OCI-LY7 (cell line): ENCODE results near the gene GFRA4. TPM values are rescaled to one million over a fixed set of nuclear protein-coding genes. Genes with fewer than 3 reads are reported as not detected.

Experiments used
- BruUV-seq: library from RNA; stranded (reverse); fragments of 400-500 nt; replicated peaks from 2 replicates; lab custom pipeline; 2021; lab: Mats Ljungman, UMichigan
- CTCF ChIA-PET: fragments of 300-600 bp; sonication (Branson Sonifier 250); formaldehyde crosslinking; loops from one replicate; lab custom pipeline; 2022; ENCODE audit warnings: antibody characterized with exemption; ENCODE audit not compliant: unreplicated experiment; lab: Charles Lee
- POLR2A ChIA-PET: fragments of 300-600 bp; sonication (Branson Sonifier 250); formaldehyde crosslinking; loops from one replicate; lab custom pipeline; 2022; ENCODE audit warnings: antibody characterized with exemption; lab: Charles Lee
- DNase-seq: peaks from one replicate; pipeline ENCODE4 v3.0.0-alpha.2; 2015; ENCODE audit warnings: low spot score
- H2AFZ ChIP-seq: fragments of 200-600 bp; sonication (generic), shearing (Covaris generic); 2 replicates; pipeline ENCODE4 v1.6.1; 2014; ENCODE audit warnings: mild to moderate bottlenecking, antibody characterized with exemption, low read length, moderate library complexity
- H3K27ac ChIP-seq: fragments of 200-600 bp; sonication (generic); 2 replicates; pipeline ENCODE4 v1.5.1; 2014; ENCODE audit warnings: mixed run types, low read depth, mild to moderate bottlenecking, moderate library complexity, low read length, inconsistent platforms; ENCODE audit not compliant: poor library complexity, severe bottlenecking
- H3K36me3 ChIP-seq: fragments of 200-600 bp; sonication (generic); 2 replicates; pipeline ENCODE4 v1.6.1; 2014; ENCODE audit warnings: mild to moderate bottlenecking, antibody characterized with exemption, low read length, moderate library complexity, mixed read lengths; ENCODE audit not compliant: insufficient read depth
- H3K4me1 ChIP-seq: fragments of 200-600 bp; sonication (generic); 2 replicates; pipeline ENCODE4 v1.5.1; 2014; ENCODE audit warnings: mild to moderate bottlenecking, low read length; ENCODE audit not compliant: insufficient read depth, poor library complexity, severe bottlenecking
- H3K4me2 ChIP-seq: fragments of 200-600 bp; sonication (generic); 2 replicates; pipeline ENCODE4 v1.6.1; 2014; ENCODE audit warnings: mild to moderate bottlenecking, low read length
- H3K4me3 ChIP-seq: fragments of 200-600 bp; sonication (generic); 2 replicates; pipeline ENCODE4 v1.5.1; 2014; ENCODE audit warnings: mild to moderate bottlenecking, low read depth, low read length; ENCODE audit not compliant: poor library complexity, severe bottlenecking
- H3K79me2 ChIP-seq: fragments of 200-600 bp; sonication (generic); 2 replicates; pipeline ENCODE4 v1.6.1; 2016; ENCODE audit warnings: low read depth, mild to moderate bottlenecking, low read length, moderate library complexity, mixed read lengths; ENCODE audit not compliant: insufficient read depth
- H3K9me2 ChIP-seq: fragments of 200-600 bp; sonication (generic); 2 replicates; pipeline ENCODE4 v1.6.1; 2016; ENCODE audit warnings: mild to moderate bottlenecking, low read length, mixed read lengths; ENCODE audit not compliant: insufficient read depth
- H3K9me3 ChIP-seq: fragments of 200-600 bp; sonication (generic); 2 replicates; pipeline ENCODE4 v1.6.1; 2014; ENCODE audit warnings: mild to moderate bottlenecking, mixed run types, low read length, mixed read lengths
- H4K20me1 ChIP-seq: fragments of 200-600 bp; sonication (generic); 2 replicates; pipeline ENCODE4 v1.6.1; 2014; ENCODE audit warnings: mild to moderate bottlenecking, antibody characterized with exemption, low read length, moderate library complexity, mixed read lengths; ENCODE audit not compliant: insufficient read depth
- EZH2phosphoT487 ChIP-seq: fragments of 200-600 bp; sonication (generic); IDR thresholded peaks from 2 replicates; pipeline ENCODE4 v1.6.1; 2018; ENCODE audit warnings: low read depth, borderline replicate concordance, mild to moderate bottlenecking, mixed run types, antibody characterized with exemption, low read length, moderate library complexity, mixed read lengths
- intact Hi-C: fragments of 100-400 bp; cut with micrococcal nuclease; formaldehyde crosslinking; loops from one replicate; pipeline ENCODE4 v1.10.0; 2022; ENCODE audit not compliant: unreplicated experiment
- total RNA-seq, 2 experiments: library from RNA; depleted of rRNA in 1 of 2; stranded (reverse); fragments of >200 nt in 1 of 2; shearing (Covaris generic) in 1 of 2; gene quantifications; 2 replicates each; pipeline ENCODE4 v1.2.3, GENCODE V29; 2014 to 2022
- TF ChIP-seq, protein P1 (sequence below): fragments of 200-600 bp; sonication (generic); conservative IDR thresholded peaks from 2 replicates; pipeline ENCODE4 v1.5.1; 2014; ENCODE audit warnings: mild to moderate bottlenecking, antibody characterized with exemption, low read length, moderate library complexity, mixed read lengths

The GFRA4 gene
- total RNA-seq, 2 experiments from 2014 or later: not detected

DNA sequence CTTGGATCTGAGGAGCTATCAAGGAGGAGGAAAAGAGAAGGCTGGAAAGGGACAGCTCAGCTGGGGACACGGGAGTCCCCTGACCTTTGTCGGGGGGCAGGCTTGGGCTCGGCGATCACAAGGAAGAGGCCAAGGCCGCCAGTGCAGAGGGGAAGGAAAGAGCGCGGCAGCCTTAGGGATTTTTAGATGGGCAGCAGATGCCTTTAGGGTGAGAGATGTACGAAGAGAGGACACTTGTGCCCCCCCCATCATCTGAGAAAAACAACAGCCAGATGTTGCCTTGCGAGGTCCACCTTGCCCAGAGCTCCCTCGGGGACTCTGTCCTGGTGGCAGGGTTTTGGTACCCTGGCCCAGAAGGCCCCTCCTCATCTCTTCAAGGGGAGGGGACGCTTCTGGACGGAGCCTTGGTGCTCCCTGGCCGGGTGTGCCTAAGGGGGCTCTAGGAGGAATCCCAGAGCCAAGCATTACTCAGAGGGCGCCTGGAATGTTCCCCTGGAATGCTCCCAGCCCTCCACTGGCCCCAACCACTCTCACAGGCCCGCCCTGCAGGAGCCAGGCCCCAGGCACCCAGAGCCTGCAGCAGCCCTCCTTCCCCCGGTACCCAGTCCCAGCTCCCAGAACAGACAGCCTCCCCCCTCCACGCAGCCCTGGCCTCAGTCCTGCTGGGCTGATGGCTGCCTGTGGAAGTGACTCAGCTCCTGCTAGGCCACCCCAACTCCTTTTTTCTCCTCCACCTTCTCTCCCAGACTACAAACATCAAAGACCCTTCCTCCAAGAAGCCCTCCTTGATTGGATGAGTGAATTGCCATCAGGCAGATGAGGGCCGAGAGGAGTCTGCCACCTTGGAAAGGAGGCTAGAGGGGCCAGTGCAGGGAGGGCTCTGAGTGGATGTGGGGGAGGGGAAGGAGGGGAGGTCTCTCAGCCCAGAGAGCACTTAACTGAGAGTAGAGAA lies 16.8 kb upstream of the GFRA4 start:
- intact Hi-C loops: loop anchor here (5.0 kb wide), 1 partner anchor 177 kb away; no protein-coding TSS in a partner anchor
- no peak for TF ChIP-seq EZH2phosphoT487
- TF ChIP-seq, protein P1, sequence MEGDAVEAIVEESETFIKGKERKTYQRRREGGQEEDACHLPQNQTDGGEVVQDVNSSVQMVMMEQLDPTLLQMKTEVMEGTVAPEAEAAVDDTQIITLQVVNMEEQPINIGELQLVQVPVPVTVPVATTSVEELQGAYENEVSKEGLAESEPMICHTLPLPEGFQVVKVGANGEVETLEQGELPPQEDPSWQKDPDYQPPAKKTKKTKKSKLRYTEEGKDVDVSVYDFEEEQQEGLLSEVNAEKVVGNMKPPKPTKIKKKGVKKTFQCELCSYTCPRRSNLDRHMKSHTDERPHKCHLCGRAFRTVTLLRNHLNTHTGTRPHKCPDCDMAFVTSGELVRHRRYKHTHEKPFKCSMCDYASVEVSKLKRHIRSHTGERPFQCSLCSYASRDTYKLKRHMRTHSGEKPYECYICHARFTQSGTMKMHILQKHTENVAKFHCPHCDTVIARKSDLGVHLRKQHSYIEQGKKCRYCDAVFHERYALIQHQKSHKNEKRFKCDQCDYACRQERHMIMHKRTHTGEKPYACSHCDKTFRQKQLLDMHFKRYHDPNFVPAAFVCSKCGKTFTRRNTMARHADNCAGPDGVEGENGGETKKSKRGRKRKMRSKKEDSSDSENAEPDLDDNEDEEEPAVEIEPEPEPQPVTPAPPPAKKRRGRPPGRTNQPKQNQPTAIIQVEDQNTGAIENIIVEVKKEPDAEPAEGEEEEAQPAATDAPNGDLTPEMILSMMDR: no peak
- Histone ChIP-seq H3K9me2 (no peaks in the 10 kb centered on the region), H3K9me3 (no peaks in the 10 kb centered on the region), H3K4me2 (no peak overlapping the region), H3K4me3 (no peak overlapping the region), H4K20me1 (no peaks in the 10 kb centered on the region), H3K4me1 (no peaks in the 10 kb centered on the region), H3K27ac (no peak overlapping the region), H3K36me3 (no peaks in the 10 kb centered on the region), H2AFZ (no peak overlapping the region), H3K79me2 (no peaks in the 10 kb centered on the region)
- DNase-seq: no peak
- no TSS peak for BruUV-seq
- ChIA-PET CTCF (no interaction called here), POLR2A (no interaction called here)

DNA sequence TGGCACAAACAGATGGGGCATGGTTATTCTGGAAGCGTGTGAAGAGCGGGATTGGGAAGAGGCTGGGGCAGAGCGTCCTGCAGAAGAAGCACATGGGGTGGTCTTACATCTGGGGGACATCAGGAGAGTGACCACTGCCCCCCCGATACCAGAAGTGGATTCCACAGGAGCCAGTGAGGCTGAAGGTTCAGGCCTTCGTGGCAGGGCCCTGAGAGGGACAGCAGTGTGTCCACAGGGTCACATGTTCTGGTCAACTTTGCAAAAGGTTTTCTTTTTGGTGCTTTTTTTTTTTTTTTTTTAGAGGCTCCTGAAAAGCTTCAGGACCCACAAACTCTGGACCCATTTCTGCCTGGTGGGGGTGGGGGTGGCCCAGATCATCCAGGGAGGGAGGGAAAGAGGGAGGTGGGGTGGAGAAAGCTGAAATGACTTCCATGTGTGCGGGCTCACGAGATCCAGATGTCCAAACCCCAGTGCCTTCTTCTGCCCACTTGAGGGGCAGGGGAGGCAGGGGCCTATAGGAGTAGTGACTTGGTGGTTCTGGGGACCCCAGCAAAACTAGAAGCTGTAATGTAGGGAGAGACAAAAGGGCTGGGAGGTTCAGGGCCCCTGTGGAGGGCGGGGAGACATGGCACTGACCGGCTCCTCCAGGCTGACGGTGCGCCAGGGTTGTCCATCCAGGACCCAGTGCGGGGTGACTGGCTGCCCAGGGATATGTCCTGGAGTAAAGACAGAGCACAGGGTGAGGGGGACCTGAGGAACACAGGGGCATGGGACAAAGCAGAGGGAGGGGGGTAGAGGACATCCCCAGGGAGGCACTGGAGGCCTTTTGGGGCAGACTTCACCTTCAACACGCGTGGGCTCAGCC lies 15.9 kb upstream of the GFRA4 start:
- CTCF ChIA-PET: no interaction called here
- no peaks in the 10 kb centered on the region for H3K9me3 ChIP-seq

More for the DNA sequence above, 15.9 kb upstream of the GFRA4 start:
- intact Hi-C loops: loop anchor here (5.0 kb wide), 1 partner anchor 178 kb away; no protein-coding TSS in a partner anchor
- no peak overlapping the region for H3K27ac ChIP-seq
- no peak for DNase-seq
- no peak overlapping the region for H3K4me3 ChIP-seq
- POLR2A ChIA-PET: interaction anchor here (0.6 to 0.7 kb wide), 2 partner anchors 48 to 112 kb away, joined by 3 read pairs; no protein-coding TSS in a partner anchor
- no peaks in the 10 kb centered on the region for H3K4me1 ChIP-seq
- no peak for TF ChIP-seq EZH2phosphoT487
- TF ChIP-seq, protein P1: no peak
- no peaks in the 10 kb centered on the region for H3K9me2 ChIP-seq
- no peaks in the 10 kb centered on the region for H3K36me3 ChIP-seq
- BruUV-seq: no TSS peak
- no peak overlapping the region for H2AFZ ChIP-seq
- H3K79me2 ChIP-seq: no peaks in the 10 kb centered on the region
- no peak overlapping the region for H3K4me2 ChIP-seq
- no peaks in the 10 kb centered on the region for H4K20me1 ChIP-seq
